ENCODE measurements around the gene INMT.
"Not testable (repeated sequence)": the region's sequence is repeated elsewhere in the genome, so short reads cannot be mapped to it uniquely, and the experiment has no call there.

Gene INMT

GRCh38 chr7:30713392-30713791 lies 38.5 kb upstream of the INMT start:
- H3K79me2 ChIP-seq (ENCODE audit: insufficient read depth, low read length) = no peaks in the 10 kb centered on the region
- no peak overlapping the region for H2AFZ ChIP-seq (ENCODE audit: low read length)
- no peak overlapping the region for H3K9ac ChIP-seq (ENCODE audit: low read length)
- H3K27me3 ChIP-seq (ENCODE audit: insufficient read depth, low read length) = peaks cover 8% of the 10 kb centered on the region; the same call in 1 of the 2 replicates
- H3K27ac ChIP-seq (ENCODE audit: low read depth, low read length, poor library complexity, severe bottlenecking) = no peak overlapping the region
- no peaks in the 10 kb centered on the region for H3K36me3 ChIP-seq (ENCODE audit: insufficient read depth, low read length)
- no peaks in the 10 kb centered on the region for H3K4me1 ChIP-seq (ENCODE audit: insufficient read depth, low read length, severe bottlenecking)
- H3K9me3 ChIP-seq (ENCODE audit: low read length) = peaks cover 3% of the 10 kb centered on the region; the same call in 1 of the 2 replicates
- H4K20me1 ChIP-seq (ENCODE audit: insufficient read depth, low read length) = no peaks in the 10 kb centered on the region
- H3F3A ChIP-seq (ENCODE audit: insufficient read depth, low read length) = no peaks in the 10 kb centered on the region
- TF ChIP-seq CTCF (IDR thresholded peaks at IDR 0.05; ENCODE audit: low read length) (no peak), EZH2 (IDR thresholded peaks at IDR 0.05; ENCODE audit: borderline replicate concordance, low read length) (no peak)
- no peaks in the 10 kb centered on the region for H3K9me2 ChIP-seq (ENCODE audit: low read depth, low read length)
- no peak overlapping the region for H3K4me2 ChIP-seq (ENCODE audit: low read length)
- no peak overlapping the region for H3K4me3 ChIP-seq (ENCODE audit: low read depth, low read length, poor library complexity, severe bottlenecking)

GRCh38 chr7:30714129-30714528 lies 37.8 kb upstream of the INMT start:
- Histone ChIP-seq H3K4me2 (ENCODE audit: low read length) (no peak overlapping the region), H3K9ac (ENCODE audit: low read length) (no peak overlapping the region), H3K79me2 (ENCODE audit: insufficient read depth, low read length) (no peaks in the 10 kb centered on the region), H3K27ac (ENCODE audit: low read depth, low read length, poor library complexity, severe bottlenecking) (no peak overlapping the region), H3K4me3 (ENCODE audit: low read depth, low read length, poor library complexity, severe bottlenecking) (no peak overlapping the region), H3K9me3 (ENCODE audit: low read length) (peaks cover 3% of the 10 kb centered on the region; the same call in 1 of the 2 replicates), H3K27me3 (ENCODE audit: insufficient read depth, low read length) (peaks cover 8% of the 10 kb centered on the region; the same call in 1 of the 2 replicates), H4K20me1 (ENCODE audit: insufficient read depth, low read length) (no peaks in the 10 kb centered on the region), H3K9me2 (ENCODE audit: low read depth, low read length) (no peaks in the 10 kb centered on the region), H3F3A (ENCODE audit: insufficient read depth, low read length) (no peaks in the 10 kb centered on the region), H3K36me3 (ENCODE audit: insufficient read depth, low read length) (no peaks in the 10 kb centered on the region), H2AFZ (ENCODE audit: low read length) (no peak overlapping the region), H3K4me1 (ENCODE audit: insufficient read depth, low read length, severe bottlenecking) (no peaks in the 10 kb centered on the region)
- no peak for TF ChIP-seq EZH2 (IDR thresholded peaks at IDR 0.05; ENCODE audit: borderline replicate concordance, low read length)
- TF ChIP-seq CTCF (IDR thresholded peaks at IDR 0.05; ENCODE audit: low read length) = no peak

- no peak overlapping the region for H3K27ac ChIP-seq (ENCODE audit: low read depth, low read length, poor library complexity, severe bottlenecking)
- no peaks in the 10 kb centered on the region for H3F3A ChIP-seq (ENCODE audit: insufficient read depth, low read length)
- no peak overlapping the region for H3K9ac ChIP-seq (ENCODE audit: low read length)
- H3K27me3 ChIP-seq (ENCODE audit: insufficient read depth, low read length) = peaks cover 7% of the 10 kb centered on the region; the same call in 1 of the 2 replicates
- H3K79me2 ChIP-seq (ENCODE audit: insufficient read depth, low read length) = no peaks in the 10 kb centered on the region
- TF ChIP-seq EZH2 (IDR thresholded peaks at IDR 0.05; ENCODE audit: borderline replicate concordance, low read length) (no peak), CTCF (IDR thresholded peaks at IDR 0.05; ENCODE audit: low read length) (peak; percentile 14; the same call in 1 of the 2 replicates)
- no peak overlapping the region for H3K4me3 ChIP-seq (ENCODE audit: low read depth, low read length, poor library complexity, severe bottlenecking)
- H3K4me1 ChIP-seq (ENCODE audit: insufficient read depth, low read length, severe bottlenecking) = no peaks in the 10 kb centered on the region
- no peak overlapping the region for H2AFZ ChIP-seq (ENCODE audit: low read length)
- no peaks in the 10 kb centered on the region for H3K9me2 ChIP-seq (ENCODE audit: low read depth, low read length)
- H4K20me1 ChIP-seq (ENCODE audit: insufficient read depth, low read length) = no peaks in the 10 kb centered on the region
- H3K4me2 ChIP-seq (ENCODE audit: low read length) = no peak overlapping the region
- H3K9me3 ChIP-seq (ENCODE audit: low read length) = peaks cover 3% of the 10 kb centered on the region; the same call in 1 of the 2 replicates
- no peaks in the 10 kb centered on the region for H3K36me3 ChIP-seq (ENCODE audit: insufficient read depth, low read length)
Measured at GRCh38 chr7:30717181-30717580, 34.8 kb upstream of the INMT start.

GRCh38 chr7:30719434-30719833 lies 32.5 kb upstream of the INMT start:
- not testable (repeated sequence) for H3K4me1 ChIP-seq (ENCODE audit: insufficient read depth, low read length, severe bottlenecking); H3K9ac ChIP-seq (ENCODE audit: low read length); H3K27ac ChIP-seq (ENCODE audit: low read depth, low read length, poor library complexity, severe bottlenecking); H3K79me2 ChIP-seq (ENCODE audit: insufficient read depth, low read length); H3K27me3 ChIP-seq (ENCODE audit: insufficient read depth, low read length); H3K9me2 ChIP-seq (ENCODE audit: low read depth, low read length); H3K9me3 ChIP-seq (ENCODE audit: low read length); H4K20me1 ChIP-seq (ENCODE audit: insufficient read depth, low read length); H2AFZ ChIP-seq (ENCODE audit: low read length); H3F3A ChIP-seq (ENCODE audit: insufficient read depth, low read length); H3K4me2 ChIP-seq (ENCODE audit: low read length); H3K36me3 ChIP-seq (ENCODE audit: insufficient read depth, low read length); H3K4me3 ChIP-seq (ENCODE audit: low read depth, low read length, poor library complexity, severe bottlenecking)

Measured in OCI-LY1 (cell line).